Limb (tissue), 2 donors: ENCODE measurements around the gene SERINC2.
"Not testable (repeated sequence)": the region's sequence is repeated elsewhere in the genome, so short reads cannot be mapped to it uniquely, and the experiment has no call there.

Experiments
- DNase-seq, 2 donors: peaks; one replicate each; pipeline ENCODE4 v3.0.0-alpha.2; 2016; ENCODE audit errors: extremely low spot score in 2 of 2

SERINC2 gene

DNA sequence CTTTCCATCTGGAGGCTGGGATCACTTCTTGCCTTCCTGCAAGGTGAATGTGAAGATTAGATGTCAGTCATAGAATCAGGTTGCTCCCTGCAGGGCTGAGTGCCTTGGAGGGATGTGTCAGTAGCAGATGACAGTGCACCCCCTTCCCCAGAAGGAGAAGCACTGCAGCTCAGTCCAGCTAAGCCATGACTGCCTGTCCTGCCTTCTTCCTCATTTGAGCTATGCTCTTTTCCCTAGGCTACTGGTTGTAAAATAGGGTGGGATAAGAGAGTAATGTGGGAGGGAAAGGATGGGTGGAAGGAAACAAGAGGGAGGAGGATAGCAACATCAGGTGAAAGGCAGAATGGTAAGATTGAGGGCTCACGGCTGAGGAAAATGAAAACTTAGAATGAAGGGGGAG, 29.0 kb upstream of the SERINC2 start:
- DNase-seq = no peak

DNA sequence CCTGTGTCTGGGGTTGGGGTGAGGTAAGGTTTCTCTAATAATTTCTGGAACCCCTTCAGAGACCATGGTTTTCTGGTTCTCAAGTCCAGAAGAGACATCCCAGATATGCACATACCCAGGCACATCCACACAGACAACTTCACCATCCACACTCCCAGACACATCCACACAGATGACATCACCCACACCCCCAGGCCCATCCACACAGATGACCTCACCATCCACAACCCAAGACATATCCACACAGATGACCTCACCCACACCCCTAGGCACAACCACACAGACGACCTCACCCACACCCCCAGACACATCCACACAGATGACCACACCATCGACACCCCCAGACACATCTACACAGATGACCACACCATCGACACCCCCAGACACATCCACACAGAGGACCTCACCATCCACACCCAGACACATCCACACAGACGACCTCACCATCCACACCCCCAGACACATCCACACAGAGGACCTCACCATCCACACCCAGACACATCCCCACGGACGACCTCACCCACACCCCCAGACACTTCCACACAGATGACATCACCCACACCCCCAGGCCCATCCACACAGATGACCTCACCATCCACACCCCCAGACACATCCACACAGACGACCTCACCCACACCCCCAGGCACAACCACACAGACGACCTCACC, 26.3 kb upstream of the SERINC2 start:
- not testable (repeated sequence) for DNase-seq

DNA sequence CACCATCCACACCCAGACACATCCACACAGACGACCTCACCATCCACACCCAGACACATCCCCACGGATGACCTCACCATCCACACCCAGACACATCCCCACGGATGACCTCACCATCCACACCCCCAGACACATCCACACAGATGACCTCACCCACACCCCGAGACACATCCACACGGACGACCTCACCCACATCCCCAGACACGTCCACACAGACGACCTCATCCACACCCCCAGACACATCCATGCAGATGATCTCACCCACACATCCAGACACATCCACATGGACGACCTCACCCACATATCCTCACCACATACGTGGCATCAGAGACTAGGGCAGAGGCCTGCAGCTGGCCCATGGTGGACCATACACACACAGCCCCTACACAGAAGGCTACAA, 25.4 kb upstream of the SERINC2 start:
- no peak for DNase-seq

DNA sequence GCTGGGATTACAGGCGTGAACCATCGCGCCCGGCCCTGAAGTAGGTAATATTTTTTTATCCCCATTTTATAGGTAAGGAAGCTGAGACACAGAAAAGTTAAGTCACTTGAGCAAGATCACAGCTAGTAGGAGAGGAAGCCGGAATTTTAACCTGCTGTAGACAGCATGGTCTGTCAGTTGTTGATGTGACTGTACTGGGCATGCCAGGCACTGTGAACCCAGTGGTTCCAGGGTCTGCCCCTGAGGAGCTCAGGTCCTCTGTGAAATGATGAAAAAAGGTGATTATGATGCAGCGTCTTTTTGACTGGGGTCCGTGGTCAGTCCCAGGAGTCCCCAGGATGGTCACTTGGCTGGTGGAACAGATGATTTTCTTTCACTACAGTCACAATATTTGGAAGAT, 23.4 kb upstream of the SERINC2 start:
- no peak for DNase-seq

DNA sequence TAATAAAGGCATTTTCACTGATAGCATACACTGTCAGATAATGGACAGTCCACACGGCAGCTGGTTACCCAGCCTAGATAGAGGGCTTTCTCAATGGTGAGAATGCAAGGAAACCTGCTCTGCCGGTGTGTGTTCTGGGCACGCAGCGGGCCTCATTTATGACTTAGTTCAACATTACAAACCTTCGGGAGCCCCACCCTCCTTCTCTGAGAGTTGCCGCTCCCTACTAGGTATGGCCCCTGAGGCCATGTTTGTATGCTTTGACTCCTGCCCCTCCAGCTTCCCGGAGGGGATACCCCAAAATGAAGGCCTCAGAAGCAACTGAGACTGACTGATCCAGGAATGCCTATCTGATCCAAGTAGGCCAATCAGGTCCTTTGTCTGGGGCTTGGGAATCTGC, 22.9 kb upstream of the SERINC2 start:
- DNase-seq = no peak

DNA sequence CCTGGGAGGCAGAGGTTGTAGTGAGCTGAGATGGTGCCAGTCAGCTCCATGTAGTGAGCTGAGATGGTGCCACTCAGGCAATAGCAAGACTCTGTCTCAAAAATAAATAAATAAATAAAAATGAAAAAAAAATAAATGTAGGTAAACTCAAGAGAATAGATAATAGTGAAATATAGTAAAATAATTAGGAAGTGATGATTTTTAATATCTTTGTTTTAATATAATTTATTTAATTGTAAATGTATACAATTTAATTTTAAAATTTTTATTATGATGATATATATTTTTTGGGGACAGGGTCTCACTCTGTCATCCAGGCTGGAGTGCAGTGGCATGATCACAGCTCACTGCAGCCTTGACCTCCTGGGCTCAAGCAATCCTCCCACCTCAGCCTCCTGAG, 19.6 kb upstream of the SERINC2 start:
- no peak for DNase-seq

DNA sequence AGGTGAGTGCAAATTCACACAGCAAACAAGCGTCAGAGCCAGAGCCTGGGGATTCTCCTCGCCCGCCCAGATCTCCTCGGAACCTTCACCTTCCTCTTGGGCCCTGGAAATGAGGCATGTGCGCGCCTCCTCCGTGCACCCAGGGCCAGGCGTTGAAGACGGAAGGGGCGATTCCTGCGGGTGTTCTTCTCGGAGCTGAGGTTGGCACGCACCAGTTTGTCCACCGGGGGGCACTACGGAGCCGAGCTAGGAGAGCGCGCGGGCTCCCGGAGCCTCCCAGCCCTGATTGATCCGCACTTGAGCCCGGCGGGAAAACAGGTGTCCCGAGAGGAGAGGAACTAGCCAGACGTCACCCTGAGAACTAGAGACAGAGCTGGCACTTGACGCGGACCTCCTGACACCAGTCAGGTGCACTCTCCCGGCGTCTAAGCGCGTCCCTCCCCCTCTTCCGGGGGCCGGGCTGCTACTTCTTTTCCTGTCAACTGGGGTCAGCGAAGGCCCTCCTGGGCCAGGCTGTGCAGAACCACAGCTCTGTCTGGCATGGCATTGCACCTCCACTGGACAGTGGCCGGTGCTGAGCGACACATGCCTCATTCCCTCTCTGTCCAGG, 18.3 kb upstream of the SERINC2 start:
- peak; percentile 79 to 91 for DNase-seq

DNA sequence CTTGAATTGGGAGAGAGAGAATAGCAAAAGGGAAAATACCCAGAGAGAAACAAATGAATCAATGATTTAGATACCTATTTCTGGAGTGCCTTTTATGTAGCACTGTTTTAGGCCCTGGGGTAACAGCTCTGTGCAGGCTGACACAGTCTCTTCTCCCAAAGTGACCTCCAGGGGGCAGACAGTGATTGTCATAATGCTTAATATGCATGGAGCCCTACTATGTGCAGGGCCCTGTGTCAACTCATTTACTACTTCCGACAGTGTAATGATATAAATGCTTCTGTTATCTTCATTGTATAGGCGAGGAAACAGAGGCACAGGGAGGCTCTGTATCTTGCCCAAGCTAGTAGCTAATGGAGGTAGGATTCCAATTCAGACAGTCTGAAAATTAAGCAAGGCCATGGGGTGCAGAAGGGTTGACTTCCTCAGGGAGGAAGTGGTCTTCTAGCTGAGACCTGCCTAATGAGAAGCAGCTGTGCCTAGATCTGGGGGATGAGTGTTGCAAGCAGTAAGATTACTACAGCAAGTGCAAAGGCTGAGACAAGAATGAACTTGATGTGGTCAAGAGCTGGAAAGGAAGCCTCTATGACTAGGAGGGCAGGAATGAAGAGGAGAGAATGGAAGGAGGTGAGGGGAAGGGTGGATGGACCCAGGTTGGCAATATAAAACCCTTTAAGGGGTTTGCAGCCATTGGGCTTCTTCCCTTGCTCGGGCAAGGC, 16.2 kb upstream of the SERINC2 start:
- no peak for DNase-seq

DNA sequence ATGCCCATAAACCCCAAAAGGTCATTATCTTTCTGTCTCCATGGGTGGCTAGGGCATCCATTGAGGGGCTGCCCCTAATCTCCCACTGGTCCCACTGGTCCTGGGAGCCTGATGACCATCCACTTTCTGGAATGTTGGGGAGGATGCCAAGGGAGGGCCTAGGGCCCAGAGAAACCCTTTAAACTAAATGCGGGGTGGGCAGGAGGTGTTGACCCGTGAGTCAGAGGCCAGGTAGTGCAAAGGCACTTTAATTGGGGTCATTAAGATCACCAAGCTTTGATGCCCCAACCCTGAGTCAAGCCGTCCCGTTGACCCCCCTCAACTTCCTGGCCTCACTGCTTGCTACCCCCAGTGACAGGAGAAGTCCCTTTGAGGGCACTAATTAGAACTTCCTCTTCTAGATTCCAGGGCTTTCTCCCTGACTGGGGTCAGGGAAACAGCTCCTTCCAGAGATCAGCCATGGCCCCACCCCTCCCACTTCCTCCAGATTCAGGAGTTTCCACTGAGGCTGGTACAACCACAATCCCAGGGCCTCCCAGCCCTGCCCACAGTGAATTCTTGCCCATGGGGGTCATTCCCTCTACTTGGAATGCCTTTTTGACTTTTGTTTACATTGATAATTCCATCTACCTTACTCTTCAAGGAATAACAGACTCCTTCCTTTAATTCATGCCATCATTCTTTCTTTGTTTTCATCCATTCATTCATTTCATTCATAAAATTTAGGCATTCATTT, 15.5 kb upstream of the SERINC2 start:
- no peak for DNase-seq

DNA sequence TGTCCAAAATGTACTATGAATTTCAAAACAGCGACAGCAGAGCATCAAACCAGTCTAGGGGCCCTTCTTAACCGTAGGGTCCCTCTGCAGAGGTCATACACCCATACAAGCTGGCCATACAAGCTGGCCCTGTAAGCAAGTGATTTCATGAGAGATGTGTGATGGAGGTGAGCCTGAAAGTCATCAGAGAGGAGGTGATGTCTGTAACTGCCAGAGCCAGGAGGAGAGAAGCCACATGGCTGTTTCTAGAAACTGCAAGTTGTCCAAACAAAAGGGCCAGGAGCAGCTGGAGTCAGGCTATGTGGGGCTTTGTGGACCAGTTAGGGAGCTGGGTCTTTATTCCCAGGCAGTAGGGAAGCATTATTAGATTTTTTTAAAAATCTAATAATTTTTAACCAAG, 14.8 kb upstream of the SERINC2 start:
- DNase-seq = no peak

DNA sequence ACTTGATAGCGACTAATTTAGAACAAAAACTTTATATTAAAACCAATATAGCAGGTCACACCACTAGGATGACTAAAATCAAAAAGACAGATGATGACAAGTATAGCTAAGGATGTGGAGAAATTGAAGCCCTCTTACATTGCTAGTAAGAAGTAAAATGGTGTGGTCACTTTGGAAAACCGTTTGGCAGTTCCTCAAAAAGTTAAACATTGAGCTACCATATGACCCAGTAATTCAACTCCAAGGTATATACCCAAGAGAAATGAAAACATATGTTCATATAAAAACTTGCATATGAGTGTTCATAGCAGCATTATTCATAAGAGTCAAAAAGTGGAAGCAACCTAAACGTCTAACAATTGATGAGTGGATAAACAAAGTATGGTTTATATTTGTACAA, 13.0 kb upstream of the SERINC2 start:
- no peak for DNase-seq

DNA sequence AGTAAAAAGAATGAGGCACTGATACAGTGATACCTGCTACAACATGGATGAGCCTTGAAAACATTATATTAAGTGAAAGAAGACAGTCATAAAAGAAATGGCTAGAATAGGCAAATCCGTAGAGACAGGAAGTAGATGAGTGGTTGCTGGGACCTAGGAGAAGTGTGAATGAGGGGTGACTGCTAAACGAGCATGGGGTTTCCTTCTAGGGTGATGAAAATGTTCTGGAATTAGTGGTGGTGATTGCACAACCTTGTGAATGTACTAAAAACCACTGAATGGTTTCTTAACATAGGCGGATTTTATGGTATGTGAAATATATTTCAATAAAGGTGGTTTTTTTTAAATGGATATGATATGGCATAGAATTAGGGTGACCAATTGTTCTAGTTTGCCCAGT, 12.6 kb upstream of the SERINC2 start:
- no peak for DNase-seq

DNA sequence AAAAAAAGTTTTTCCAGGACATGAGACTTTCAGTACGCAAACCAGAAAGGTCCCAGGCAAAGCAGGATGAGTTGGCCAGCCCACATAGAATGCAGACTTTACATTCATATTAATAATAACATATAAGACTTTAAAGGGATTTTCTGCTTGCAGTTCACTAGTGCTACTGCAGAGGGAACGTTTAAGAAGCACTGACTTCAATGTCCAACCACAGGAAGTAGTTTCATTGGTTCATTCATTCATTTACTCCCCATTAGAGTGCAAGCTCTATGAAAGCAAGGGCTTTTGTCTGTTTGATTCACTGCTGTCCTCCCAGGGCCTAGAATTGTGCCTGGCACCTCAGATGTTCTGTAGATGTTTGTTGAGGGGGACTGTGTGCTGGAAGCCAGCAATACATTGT, 11.8 kb upstream of the SERINC2 start:
- DNase-seq = no peak

DNA sequence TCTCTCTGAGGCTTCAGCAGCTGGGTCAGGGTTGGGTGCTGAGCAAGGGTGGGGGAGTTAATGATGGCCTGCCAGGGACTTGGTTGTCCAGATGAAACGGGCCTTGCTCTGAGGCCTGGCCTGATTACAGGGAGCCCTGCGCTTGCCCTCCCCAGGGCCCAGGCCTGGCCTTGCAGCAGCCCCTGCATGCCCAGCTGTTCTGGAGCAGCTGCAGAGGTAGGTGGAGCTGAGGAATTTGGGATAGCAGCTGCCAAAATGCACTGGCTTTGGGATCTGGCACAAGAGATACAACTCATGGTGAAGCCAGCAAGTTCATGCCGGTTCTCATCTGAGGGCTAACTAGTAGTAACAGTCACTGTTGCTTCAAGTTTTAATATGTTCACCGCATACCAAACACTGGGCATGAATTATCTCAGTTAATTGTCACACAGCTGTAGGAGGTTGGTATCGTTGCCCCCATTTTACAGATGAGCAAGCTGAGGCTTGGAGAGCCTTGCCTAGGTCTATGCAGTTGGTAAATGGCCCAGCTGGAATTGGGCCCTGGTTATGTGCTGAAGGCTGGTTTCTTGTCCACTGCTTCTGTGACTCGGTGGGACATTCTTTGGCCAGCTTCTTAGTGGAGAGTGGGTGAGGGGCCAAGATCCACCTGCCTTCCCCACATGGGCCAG, 7.3 kb upstream of the SERINC2 start:
- DNase-seq = peak; percentile 47 to 53

DNA sequence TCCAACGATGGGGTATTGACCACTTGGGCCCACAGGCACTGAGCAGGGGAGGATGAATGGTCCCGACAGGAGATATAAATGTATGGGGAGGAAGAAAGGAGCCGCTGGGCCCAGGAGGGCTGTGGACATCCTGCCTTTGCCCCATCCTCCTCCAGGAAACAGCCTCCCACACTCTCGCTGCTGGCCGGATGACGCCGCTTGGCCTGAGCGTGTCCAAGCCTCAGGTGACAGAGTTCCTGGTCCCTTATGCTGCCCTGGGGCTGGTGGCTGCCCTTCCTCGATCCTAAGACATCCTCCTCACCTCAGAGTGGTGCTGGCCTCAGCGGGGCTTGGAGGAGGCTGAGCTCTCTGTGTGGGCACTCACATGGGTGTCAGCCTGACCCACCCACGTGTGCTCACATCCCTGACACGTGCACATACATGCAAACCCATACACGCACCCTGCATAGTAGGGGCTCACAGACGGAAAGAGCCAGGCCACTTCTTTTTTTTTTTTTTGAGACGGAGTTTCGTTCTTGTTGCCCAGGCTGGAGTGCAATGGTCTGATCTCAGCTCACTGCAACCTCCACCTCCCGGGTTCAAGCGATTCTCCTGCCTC, 5.9 kb upstream of the SERINC2 start:
- DNase-seq = no peak

DNA sequence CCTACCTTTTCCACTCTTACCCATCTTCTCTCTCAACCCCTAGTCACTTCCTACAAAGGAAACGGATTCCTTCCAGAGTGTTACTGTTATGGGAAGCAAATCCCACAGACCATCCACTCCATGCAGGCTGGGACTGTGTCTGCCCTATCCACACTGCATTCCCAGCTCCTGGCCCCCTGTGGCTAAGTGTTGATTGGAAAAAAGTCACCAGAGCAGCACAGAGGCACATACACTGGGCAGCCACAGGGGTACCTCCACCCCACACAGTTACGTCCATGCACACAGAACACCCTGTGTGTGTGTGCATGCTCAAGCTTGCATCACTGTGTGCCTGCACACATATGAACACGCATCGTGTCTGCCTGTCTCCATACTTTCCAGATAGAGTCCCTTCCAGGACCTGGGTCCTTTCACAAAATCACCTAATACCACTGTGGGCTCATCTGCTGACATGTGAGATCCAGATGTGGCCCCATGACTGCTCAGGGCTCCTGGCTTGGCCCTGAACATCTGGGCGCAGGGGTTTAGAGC, 4.2 kb upstream of the SERINC2 start:
- DNase-seq = no peak

DNA sequence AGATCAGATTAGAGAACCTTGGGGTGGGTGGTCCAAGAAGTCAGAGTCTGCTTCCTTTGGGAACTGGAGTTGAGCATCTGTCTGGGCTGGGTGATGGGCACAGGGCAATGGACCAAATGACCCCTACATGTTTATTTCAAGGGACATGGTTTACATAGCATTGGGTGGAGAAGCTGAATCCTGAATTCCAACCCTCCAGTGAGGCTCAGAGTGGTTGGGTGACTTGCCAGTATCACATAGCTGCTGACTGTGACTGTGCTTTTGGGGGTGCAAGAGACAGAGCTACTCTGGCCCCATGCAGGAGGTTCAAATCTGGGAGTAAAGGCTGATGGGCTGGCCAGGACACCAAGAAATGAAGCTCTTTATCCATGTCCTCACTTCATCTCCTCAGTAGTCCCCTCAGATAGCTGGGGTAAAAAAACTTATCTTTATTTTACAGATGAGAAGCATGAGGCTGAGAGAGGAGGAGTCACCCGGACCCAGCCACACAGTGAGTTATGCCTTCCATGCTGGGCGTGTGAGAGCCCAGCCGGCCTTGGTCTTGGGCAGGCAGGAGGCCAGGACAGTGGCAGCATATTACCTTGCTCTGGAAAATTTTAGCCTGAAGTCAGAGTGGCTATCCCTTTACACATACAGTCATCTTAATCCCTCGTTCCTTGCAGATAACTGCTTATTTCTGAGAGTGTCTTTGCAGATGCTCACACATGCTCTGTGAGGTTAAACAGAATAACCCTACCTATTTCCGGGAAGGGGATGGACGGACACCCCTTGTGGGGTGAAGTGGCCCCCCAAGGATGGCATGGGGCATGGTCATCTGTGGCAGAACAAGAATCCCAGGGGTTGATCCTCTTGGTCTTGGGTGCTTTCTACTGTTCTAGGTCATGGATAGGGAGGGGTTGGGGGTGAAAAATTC, 2.8 kb upstream of the SERINC2 start:
- DNase-seq = no peak

DNA sequence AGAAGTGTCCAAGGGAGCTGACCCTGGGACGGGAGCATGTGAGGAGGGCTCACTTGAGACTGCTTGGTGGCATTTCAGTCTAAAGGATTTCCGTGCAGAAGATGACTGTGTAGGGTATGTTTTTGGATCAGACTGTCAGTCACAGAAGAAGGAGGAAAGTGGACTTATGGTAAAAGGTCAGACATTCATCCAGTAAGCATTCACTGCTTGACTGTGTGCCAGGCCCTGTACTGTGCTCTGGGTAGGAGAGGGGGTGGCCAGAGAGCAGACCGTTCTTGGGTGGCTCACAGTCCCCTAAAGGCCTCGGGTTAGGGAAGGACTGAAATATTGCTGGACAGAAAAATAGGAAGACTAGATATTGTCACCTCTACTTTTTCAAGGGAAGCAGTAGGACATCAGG, 2.1 kb upstream of the SERINC2 start:
- no peak for DNase-seq

DNA sequence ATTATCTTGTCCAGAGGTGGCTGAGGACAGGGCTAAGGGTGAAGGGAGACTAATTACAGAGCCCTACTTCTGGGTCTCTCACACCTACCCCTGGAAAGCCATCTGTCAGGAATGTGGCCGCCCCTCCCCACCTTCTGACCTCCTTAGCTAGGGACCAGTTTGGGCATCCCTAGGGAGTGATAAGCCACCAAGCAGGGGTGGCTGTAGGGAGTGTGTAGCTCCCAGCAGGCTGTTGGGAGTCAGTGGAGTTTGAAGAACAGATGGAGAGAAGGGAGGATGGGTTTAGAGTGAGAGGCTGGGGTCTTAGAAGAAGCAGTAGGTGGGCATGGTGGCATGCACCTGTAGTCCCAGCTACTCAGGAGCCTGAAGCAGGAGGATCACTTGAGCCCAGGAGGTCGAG, 808 bp upstream of the SERINC2 start:
- no peak for DNase-seq

DNA sequence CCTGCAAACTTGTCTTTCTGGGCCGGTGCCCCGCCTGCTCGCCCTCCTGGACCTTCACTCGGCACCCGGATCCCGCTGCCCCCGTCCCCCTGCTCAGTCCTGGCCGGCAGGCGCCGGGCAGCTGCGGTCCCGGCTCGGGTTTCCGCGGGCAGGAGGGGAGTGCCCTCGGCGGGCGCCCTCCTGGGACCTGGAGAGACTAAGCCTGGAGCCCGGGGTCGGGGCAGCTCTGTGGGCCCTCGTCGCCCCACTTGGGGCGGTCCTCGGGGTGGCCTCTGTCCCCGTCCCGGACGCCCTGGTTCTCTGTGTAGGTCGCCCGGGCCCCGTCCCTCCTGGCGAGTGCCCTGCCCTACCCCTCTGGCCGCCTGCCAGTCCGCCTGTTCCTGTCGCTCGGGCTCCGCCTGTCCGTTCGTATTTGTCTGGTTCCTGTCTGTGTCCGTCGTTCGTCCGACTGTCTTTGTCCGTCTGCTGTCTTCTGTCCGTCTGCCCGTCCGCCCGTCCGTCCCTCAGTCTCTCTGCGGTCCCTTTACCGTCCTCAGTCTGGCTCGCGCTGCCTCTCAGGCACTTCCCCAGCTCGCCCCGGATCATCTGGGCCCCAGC, 490 bp downstream of the SERINC2 start:
- peak; percentile 67 to 85 for DNase-seq
